GM10847 (cell line): ENCODE data around the gene CD2.

Experiments
- POLR2A ChIP-seq: IDR thresholded peaks from 2 replicates; pipeline ENCODE4 v1.6.1; 2011; ENCODE audit not compliant: insufficient read length; ENCODE audit errors: extremely low read depth

The CD2 gene

GRCh38 chr1:116722016-116722838, 32.0 kb upstream of the CD2 start:
- TF ChIP-seq POLR2A = no peak

- TF ChIP-seq POLR2A = no peak
These were observed 29.4 kb upstream of the CD2 start for GRCh38 chr1:116724765-116725375.

- TF ChIP-seq POLR2A = no peak
These were observed 28.4 kb upstream of the CD2 start for GRCh38 chr1:116725798-116726197.

- TF ChIP-seq POLR2A = no peak
These were observed 27.1 kb upstream of the CD2 start for GRCh38 chr1:116726872-116727820.

- no peak for TF ChIP-seq POLR2A
These were observed 22.8 kb upstream of the CD2 start for GRCh38 chr1:116731439-116731838.

GRCh38 chr1:116732726-116733125, 21.5 kb upstream of the CD2 start:
- TF ChIP-seq POLR2A = no peak

- TF ChIP-seq POLR2A = no peak
These were observed 20.5 kb upstream of the CD2 start for GRCh38 chr1:116733476-116734365.

- TF ChIP-seq POLR2A = no peak
These were observed 19.0 kb upstream of the CD2 start for GRCh38 chr1:116735246-116735645.

- TF ChIP-seq POLR2A = no peak
These were observed 17.0 kb upstream of the CD2 start for GRCh38 chr1:116737020-116737854.

GRCh38 chr1:116737855-116738321, 16.3 kb upstream of the CD2 start:
- no peak for TF ChIP-seq POLR2A

GRCh38 chr1:116738673-116739370, 15.4 kb upstream of the CD2 start:
- no peak for TF ChIP-seq POLR2A

GRCh38 chr1:116739371-116740012, 14.7 kb upstream of the CD2 start:
- no peak for TF ChIP-seq POLR2A

- TF ChIP-seq POLR2A = no peak
These were observed 13.9 kb upstream of the CD2 start for GRCh38 chr1:116740296-116740695.

GRCh38 chr1:116740746-116741145, 13.5 kb upstream of the CD2 start:
- TF ChIP-seq POLR2A = no peak
